NCI-H69 (cell line): ENCODE results near the gene KRIT1.
"Not testable (repeated sequence)": the region's sequence is repeated elsewhere in the genome, so short reads cannot be mapped to it uniquely, and the experiment has no call there.

Experiments
- DNase-seq: peaks from one replicate; lab custom pipeline; 2025; lab: John Stamatoyannopoulos, UW

The KRIT1 gene

DNA sequence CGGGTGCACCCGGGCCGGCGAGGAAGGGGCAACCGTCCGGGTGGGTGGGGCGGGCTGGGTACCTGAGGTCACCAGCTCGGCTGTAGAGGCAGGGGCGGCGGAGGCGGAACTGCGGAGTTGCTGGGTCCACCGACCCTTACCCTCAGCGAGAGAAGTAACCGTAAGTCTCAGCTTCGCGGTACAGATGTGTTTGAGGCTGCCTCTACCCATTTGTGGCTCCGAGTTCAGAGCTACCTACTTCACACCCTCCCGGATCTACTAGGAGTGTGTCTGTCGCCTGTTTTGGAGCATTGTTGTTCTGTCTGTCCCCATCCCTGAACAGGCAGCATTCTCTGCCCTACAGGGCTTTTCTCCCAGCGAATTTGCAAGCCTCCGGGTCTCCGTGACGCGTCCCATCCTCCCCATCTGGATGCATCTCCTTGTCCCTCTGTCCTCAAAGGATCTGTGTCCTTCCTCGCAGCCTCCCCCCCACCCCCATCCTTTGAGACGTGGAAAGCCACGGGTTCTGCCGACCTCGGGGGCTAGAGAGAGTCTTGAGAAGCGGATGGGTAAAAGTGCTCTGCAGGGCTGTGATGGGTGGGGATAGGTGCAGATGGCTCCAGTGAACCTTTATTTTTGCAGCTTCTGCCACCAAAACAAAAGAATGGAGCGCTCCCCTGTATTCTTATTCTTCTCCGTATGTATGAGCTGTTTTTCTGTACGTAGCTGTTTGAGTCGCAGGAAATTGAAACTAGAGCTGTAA lies 817 bp upstream of the KRIT1 start:
- peak; percentile 80 for DNase-seq

DNA sequence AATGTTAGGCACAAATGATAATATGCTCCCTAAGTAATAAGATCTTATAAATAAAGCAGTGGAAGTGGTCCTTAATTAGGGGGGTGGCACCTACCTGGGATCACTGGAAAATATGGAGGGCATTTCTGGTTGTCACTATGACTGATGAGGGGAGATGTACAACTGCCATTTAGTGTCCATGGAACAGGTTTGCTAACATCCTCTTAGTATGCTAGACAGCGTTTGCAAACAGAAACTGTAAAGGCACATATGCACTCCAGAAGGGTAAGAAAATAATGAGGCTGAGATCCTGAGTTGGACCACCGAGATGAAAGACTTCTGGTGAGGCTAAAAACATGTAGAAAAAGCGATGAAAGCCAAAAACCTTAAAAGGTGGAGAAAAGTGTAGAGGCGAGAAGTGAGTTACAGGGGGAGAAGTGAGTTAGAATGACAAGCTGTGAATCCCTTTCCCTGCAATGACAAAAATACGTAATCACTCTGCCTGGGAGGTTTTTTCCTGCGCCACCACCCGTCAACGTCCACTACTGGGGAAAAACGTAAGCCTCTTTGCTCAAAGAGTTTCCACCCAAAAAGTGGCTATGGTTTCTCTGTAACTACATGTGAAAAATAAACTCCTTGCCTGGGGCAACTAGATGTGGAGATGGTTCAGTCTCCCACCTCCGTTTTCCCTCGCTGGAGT lies 767 bp downstream of the KRIT1 start:
- peak; percentile 62 for DNase-seq

DNA sequence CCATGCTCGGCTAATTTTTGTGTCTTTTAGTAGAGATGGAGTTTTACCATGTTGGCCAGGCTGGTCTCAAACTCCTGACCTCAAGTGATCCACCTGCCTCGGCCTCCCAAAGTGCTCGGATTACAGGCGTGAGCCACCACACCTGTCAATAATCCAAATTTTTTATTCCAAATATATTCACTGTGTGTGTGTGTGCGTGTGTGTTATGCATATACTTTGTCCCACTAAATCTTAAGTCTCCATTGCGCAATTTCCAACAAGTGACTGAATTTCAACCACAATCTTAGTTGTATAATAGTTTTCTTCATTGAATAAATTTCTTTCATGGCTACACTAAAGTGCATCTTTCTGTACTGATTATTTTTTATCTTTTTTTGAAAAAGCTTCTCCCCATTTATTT lies 2.7 kb downstream of the KRIT1 start:
- DNase-seq: no peak

DNA sequence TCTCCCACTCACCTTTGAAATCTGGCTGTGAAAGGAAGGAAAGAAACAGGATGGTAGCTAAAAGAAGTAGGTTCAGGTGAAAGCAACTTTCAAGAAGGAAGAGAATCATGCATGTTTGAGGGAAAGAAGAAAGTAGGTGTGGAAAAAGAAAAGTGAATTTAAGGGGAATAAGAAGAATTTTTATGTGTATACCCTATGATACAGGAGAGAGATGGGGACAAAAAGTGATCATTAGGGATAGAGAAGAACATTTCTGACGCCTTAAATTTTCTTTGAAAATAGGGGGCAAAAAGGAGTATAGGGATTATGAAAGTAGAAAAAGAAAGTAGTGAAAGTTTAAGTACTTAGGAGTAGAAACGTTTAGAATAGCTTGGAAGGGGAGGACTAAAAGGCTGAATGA lies 15.2 kb downstream of the KRIT1 start:
- DNase-seq: no peak

DNA sequence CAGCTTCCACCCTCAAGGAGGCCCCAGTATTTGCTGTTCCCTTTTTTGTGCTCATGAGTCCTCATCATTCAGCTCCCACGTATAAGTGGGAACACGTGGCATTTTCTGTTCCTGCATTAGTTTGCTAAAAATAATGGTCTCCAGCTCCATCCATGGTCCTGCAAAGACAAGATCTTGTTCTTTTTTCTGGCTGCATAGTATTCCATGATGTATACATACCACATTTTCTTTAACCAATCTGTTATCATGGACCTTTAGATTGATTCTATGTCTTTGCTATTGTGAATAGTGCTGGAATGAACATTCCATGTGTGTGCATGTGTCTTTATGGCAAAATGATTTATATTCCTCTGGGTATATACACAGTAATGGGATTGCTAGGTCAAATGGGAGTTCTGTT lies 17.0 kb downstream of the KRIT1 start:
- no peak for DNase-seq

- no peak for DNase-seq
Observed at GRCh38 chr7:92228100-92228499, 17.6 kb downstream of the KRIT1 start.

- DNase-seq: no peak
Observed at GRCh38 chr7:92226981-92227380, 18.7 kb downstream of the KRIT1 start.

DNA sequence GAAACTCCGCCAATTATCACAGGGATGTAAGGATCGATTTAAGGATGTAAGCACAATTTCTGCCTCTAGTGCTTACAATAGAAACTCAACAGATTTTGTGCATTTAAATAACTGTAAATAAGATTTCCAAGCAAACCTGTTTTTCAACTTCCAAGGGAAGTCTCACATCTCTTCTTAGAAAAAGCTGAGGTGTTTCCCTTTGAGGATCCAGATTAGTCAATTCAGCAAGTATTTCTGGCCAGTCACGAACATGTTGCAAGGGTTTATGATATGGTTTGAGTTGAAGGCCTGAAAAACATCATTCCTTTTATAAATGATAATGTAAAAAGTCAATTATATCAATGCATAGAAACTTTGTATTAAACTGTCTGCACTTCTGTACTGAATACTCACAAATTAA lies 23.9 kb downstream of the KRIT1 start:
- no peak for DNase-seq

DNA sequence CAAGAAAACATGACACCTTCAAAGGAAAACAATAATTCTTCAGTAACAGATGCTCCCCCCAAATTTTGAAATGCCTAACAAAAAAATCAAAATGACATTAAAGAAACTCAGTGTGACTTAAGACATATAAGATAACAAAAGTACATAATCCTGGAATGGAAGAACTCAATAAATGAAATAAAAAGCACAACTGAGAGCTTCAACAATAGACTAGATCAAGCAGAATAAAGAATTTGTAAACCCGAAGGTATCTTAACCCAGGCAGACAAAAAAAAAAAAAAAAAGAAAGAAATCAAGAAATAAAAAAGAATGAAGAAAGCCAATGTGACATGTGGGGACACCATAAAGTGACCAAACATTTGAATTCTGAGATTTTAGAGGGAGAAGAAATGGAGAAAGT lies 39.0 kb downstream of the KRIT1 start:
- DNase-seq: no peak

- no peak for DNase-seq
Observed at GRCh38 chr7:92205987-92206386, 39.7 kb downstream of the KRIT1 start.

GRCh38 chr7:92200791-92201190 lies 44.9 kb downstream of the KRIT1 start:
- no peak for DNase-seq

DNA sequence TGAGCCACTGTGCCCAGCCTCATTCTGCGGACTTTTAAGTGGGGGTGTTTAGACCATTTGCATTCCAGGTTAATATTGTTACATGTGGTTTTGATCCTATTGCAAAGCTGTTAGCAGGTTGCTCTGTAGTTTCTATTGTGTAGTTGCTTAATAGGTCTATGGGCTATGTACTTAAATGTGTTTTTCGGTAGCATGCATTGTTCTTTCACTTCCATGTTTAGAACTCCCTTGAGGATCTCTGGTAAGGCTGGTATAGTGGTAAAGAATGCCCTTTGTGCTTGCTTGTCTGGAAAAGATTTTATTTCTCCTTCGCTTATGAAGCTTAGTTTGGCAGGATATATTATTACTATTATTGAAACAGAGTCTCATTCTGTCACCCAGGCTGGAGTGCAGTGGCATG lies 53.4 kb downstream of the KRIT1 start:
- DNase-seq: no peak

GRCh38 chr7:92189246-92189645 lies 56.5 kb downstream of the KRIT1 start:
- DNase-seq: not testable (repeated sequence)

- not testable (repeated sequence) for DNase-seq
Observed at GRCh38 chr7:92184294-92184693, 61.4 kb downstream of the KRIT1 start.

- peak; percentile 93 for DNase-seq
Observed at GRCh38 chr7:92178928-92179924, 66.5 kb downstream of the KRIT1 start, which contains the start of gene LRRD1. Gene LRRD1 (minus strand): TSS chr7:92179142. CDS start chr7:92165202, 13,940 bp downstream.

DNA sequence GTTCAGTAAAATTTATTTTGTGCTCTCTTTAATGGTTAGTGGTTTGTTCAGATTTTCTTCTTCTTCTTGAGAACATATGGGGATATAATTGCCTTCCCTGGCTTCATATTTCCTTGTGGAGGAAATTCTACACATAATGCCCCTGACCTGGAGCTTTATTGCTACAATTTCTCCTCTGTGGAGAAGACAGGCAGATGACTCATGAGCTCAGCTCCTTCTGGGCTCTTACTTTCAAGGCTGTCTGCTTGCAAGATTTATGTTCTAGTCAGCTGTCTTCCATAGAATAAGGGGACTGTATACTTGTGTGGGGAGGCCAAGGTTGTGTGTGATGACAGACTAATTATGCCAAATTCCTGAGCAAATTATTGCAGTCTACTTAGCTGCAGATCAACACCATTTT lies 68.4 kb downstream of the KRIT1 start:
- peak; percentile 81 for DNase-seq

DNA sequence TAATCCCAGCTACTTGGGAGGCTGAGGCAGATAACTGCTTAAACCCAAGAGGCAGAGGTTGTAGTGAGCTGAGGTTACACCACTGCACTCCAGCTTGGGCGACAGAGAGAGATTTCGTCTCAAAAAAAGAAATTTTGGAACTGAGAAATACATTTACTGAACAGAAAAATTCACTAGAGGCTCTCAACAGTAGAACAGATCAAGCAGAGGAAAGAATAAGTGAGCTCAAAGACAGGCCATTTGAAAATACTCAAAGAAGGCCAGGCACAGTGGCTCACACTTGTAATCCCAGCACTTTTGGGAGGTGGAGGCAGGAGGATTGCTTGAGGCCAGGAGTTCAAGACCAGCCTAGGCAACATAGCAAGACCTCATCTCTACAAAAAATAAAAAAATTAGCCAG lies 76.2 kb downstream of the KRIT1 start:
- DNase-seq: not testable (repeated sequence)

DNA sequence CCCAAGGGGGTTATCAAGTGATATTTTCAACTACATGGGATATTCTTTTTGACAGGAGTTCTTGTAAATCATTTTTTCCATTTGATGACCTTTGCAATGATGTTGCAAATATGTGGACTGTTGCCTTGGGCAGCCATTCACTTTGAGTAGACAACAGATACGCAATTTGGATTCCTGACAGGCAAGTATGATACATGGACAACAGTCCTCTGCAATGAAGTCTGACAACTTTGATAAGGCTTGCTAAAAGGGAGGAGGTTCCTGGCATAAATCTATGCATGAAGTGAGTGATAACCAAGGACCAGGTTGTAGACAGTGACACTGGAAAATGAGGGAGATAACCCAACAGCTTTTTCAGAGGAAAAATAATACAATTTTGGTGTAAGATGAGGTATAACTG lies 84.4 kb downstream of the KRIT1 start:
- no peak for DNase-seq

GRCh38 chr7:92158660-92159575 lies 86.8 kb downstream of the KRIT1 start:
- DNase-seq: no peak

- no peak for DNase-seq
Observed at GRCh38 chr7:92156990-92157389, 88.7 kb downstream of the KRIT1 start.

DNA sequence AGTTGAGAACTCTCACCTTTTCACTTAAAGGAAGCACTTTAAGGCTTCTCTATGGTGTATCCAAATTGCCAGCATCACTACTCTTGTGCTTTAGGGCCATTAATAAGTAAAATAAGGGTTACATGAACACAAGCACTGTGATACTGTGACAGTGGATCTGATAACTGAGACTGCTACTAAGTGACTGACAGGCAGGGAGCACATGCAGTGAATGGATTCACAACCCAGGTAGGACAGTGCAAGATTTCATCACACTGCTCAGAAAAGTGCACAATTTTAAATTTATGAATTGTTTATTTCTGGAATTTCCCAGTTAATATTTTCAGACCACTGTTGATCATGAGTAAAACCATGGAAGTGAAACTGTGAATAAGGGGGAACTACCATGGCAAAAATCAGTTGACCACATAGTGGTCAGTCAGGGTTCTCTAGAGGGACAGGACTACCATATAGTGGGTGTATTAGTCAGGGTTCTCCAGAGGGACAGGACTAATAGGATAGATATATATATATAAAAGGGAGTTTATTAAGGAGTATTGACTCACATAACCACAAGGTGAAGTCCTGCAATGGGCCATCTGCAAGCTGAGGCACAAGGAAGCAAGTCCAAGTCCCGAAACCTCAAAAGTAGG lies 90.5 kb downstream of the KRIT1 start:
- DNase-seq: no peak
